Measurements from ENCODE around the gene KIAA0319L.

DNA sequence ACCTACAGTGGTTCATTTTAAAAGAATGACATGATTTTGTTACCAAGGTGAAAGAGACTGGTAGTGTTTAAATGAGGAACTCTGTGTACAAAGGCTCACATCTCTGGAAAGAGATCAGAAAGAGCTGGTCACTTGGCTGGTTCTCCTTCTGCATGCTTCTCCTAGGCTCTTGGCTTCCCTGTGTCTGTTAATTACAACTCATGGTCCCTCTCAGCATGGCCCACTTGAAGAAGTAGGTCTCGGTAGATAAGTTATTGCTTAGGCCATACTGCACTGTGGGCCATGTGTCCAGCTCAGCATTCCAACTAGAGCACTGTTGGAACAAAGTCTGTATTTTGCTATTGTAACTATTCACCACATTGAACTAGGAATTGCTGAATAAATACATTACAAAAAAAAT lies 91.1 kb downstream of the KIAA0319L start:
- TF ChIP-seq, protein P1, sequence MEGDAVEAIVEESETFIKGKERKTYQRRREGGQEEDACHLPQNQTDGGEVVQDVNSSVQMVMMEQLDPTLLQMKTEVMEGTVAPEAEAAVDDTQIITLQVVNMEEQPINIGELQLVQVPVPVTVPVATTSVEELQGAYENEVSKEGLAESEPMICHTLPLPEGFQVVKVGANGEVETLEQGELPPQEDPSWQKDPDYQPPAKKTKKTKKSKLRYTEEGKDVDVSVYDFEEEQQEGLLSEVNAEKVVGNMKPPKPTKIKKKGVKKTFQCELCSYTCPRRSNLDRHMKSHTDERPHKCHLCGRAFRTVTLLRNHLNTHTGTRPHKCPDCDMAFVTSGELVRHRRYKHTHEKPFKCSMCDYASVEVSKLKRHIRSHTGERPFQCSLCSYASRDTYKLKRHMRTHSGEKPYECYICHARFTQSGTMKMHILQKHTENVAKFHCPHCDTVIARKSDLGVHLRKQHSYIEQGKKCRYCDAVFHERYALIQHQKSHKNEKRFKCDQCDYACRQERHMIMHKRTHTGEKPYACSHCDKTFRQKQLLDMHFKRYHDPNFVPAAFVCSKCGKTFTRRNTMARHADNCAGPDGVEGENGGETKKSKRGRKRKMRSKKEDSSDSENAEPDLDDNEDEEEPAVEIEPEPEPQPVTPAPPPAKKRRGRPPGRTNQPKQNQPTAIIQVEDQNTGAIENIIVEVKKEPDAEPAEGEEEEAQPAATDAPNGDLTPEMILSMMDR (IDR thresholded peaks at IDR 0.05), result no peak
- no peak for TF ChIP-seq POLR2A (IDR thresholded peaks at IDR 0.05)

All from uterus (tissue), 2 donors.